ENCODE measurements around the gene LENEP.

LENEP gene

DNA sequence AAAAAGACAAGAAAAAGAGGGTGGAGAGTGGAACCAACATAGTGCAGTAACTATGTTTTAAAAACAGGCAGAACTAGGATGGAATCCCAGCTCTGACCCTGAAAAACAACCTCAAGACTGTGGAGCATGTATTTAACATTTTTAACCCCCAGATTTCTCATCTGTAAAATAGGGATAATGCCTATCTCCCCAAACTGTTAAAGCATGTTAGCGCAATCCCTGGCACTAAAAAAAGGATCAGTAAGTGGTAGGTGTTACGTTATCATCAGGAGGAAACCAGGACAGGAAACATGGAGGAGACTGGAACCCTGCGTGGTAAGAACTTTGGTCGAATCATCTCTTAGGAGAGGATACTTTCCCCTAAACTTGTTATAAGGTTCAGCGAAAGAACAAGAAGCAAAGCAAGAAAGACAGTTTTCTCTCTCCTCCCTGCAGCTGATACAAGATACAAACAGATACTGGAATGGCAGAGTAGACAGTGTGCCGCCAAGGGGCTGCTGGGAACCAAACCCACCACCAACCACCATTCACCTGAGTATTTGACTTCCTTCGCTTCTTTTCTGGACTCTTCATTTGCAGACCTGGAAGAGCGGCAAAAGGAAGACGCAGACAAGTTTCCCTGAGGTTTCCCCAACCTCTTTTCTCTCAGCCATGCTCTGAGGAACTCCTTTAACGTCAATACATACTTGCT, 32.8 kb upstream of the LENEP start:
- DNase-seq, result no peak

DNA sequence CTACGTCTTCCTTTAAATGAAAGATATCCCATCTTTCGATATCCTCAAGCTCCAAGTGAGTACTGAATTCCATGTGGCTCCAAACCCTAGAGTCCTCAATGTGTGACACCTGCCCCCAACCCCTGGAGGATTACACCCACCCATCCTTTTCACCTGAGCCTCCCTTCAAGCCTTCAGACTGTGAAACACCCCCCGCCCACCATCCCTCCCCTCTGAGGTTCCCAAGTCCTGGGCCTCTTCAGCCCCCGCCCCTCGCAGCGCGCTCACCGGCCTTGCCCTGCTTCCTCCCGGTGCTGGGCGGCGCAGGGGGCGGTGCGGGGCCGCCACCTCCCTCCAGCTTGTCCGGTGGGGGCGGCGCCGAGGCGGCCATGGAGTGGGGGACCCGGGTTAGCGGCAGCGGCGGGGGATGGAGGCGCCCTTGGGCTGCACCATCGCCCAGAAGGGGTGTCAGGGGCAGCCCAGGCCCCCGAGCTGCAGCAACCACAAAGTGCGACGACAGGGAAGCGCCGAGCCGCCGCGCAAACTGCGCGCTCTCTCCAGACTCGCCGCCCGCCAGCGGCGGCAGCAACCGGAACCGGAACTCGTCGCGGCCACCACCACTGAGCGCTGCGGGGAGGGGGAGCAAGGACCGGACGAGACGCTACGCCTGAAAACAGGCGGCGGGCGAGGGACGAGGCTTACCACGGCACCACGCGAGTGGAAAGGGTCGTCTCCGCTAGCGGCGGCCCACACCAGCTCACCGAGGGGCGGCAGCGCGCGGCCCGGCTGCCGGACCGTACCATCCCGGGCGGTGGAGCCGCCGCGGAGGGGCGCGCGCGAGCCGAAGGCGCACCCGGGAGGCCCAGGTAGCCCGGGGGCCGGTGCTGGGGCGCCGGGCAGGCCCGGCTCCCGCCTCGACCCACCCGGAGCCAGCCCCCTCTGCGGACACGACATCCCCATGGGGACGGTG, 31.9 kb upstream of the LENEP start, which contains the start of gene PYGO2:
Gene PYGO2, minus strand, starts transcription at position 576 of the 949 bp plus-strand sequence. Its CDS starts 206 bp downstream, at position 370.
- DNase-seq, result peak; percentile 77 to 95

DNA sequence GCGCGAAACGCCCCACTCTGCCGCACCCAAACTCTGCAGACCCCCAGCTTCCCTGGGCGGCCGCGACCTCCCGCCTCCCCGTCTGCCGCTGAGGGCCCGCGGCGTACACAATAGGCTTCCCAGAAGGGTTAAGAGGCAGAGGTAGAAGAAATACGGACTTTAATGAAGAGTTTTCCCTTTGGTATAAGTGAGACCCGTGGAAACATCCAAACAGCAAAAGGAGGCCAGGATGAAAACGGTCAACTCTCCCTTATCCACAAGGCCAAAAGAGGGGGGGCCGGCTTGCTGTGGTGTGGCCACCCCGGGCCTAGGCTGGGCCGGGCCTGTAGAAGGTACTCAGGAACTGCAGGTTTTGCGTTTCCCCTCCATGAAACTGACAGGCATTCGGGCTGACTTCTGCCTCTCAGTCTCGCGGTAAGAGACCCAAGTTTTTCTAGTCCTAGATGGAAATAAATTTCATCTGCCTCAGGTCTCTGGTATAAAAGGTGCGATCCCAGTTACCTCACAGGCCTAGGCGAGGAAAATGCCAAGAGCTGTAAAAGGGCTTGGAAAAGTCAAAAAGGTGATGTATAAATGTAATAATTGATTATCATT, 31.1 kb upstream of the LENEP start:
- DNase-seq, result peak in 1 of 2 experiments; percentile 27

DNA sequence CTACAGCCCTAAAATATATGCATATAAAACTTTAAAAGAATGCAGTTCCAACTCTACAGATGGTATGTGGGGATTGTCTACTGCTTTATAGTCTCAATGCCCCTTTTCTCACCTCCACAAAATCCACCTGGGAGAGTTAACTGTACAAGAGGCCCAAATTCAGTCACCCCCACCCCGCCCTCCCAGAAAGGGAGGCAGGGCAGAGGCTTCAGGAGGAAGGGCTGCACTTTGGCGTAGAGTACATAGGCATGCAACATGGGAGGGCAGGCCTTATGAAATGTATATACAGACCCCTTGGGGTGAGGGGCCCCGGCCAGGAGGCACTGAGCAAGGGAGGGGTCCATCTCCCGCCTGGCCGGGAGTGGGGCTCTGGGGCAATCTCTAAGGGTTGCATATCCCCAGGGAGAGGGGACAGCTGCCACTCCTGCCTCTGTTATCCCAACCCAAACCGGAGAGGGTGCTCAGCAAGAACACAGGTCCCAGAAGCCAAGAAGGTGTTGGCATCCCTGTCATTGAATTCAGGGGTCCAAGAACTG, 30.5 kb upstream of the LENEP start:
- no peak for DNase-seq

DNA sequence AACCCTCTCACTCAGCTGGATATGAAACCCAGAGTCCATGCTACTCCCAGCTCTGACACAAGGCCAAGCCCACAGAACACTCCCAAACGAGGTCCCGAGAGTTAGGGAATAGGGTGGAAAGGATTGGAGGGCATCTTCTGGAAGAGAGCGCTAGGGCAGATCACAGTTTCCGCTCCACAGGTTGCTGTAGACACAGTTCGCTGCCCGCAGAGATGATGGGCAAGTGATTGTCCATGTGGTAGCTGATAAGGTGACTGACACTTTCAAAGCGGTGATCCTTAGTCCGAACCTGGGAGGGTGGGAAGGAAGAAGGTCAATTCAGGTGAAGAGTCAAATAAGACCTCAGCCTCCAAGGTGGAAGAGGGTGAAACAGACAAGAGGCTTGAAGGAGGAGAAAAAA, 29.7 kb upstream of the LENEP start:
- no peak for DNase-seq

DNA sequence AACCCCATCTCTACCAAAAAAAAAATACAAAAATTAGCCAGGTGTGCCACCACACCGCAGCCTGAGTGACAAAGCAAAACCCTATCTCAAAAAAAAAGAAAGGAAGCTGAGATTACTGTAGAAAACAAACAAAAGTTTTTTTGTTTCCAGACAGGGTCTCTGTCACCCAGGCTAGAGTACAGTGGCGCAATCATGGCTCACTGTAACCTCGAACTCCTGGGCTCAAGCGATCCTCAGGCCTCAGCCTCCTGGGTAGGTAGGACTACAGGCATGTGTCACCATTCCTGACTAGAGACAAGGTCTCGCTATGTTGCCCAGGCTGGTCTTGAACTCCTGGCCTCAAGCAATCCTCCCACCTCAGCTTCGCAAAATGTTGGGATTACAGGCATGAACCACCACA, 29.0 kb upstream of the LENEP start:
- DNase-seq, result no peak

DNA sequence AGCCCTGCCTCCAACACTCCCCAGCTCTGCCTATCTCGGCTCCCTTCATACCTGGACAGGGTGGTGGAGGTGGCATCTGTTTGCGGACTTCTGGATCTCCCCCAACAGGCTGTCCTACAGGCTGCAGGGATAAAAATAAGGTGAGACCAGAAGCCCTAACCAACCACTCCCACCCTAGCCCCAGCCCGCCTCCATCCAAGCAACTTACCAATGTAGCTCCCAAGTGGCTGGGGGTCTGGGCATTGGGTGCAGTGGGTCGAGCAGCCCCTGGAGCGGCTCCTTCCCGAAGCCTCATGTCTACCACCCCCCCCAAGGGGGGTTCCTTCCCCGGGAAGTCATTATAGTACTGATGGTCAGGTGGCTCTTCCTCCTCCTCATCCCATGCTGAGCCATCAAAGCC, 27.3 kb upstream of the LENEP start:
- DNase-seq, result no peak

DNA sequence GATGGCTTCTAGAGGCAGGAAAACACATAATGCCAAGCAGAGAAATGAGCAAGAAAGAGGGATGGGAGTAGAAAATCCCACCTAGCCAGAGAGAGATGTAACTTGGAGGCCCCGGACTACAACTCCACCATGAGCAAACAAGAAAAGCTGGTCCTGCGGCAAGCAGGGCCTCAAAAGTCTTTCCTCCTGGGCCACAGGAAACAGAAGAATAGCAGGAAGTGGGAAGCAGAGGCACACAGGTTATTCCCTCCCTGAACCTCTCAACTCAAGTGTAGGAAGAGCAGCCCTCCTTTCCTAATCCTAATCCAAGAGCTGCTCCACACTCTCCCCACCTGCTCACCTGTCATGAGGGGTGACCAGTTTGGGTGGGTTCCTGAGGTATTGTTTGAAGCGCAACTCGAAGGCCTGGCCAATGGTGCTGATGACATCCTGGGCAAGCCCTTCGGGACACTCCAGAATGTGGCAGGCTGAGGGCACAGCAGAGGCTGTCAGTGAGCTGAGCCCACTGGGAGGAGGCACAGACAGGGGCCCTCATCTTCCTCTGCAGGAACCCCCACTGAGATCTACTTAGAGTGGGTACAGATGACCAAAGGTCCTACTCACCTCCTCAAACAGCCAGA, 25.9 kb upstream of the LENEP start:
- no peak for DNase-seq

DNA sequence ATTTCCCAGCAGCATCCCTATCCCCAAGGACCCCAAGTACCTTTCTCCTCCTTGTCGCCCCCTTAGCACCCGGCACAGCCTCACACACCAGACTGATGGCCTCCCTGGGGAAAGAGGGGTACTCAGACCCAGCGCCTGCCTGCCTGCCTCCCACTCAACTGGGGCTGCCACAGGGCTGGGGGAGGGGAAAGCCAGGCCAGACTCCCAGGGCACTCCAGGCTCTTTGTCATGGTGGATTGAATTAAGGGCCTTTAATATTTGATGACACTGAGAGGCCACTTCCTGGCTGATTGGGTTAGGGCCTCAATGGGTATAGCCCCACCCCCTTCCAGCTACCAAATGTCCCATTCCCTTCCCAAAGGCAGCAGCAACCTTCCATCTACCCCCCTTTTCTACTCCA, 24.7 kb upstream of the LENEP start:
- DNase-seq, result no peak

DNA sequence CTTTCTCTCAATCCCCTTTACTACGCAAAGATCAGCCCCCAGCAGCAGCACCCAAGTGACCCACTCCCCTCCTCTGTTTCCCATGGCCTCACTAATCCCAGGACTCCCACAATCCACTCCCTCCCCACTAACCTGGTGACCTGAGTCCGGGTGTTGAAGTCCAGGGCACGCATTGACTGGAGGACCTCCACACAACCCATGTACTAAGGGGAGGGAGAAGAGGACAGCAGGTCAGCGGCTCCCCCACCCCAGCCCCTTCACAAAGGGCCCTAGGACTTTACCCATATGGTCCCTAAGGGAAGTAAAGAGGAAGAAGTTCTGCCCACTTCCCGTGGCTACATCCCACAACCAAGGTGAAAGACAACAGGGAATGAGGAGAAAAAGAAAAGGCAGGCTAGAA, 24.1 kb upstream of the LENEP start:
- no peak for DNase-seq

DNA sequence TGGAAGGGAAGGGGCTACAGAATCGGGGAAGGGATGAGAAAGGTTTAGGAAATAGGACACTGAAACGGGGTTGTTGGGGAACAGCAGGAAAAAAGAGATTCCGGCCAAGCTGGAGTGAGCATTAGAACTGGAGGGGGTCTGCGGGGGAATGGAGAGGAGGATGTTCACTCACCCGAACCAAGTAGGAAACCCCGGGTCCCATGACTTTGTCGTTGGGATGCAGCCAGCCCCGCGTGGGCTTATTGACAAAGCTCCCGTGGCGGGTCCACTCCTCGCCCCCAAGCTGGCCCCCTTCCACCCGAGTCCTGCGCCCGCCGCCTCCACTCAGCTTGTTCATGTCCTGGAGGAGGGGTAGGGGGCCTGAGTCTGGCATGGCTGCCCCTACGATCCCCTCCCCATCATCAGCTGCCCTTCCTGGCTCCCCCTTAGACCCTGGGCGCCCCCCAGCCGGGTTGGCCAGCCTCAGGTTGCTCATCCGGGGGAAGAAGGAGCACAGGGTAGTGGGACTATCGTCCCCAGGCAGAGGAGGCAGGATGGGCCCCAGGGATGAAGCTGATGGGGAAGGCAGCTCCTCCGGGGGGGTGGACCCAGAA, 23.4 kb upstream of the LENEP start:
- DNase-seq, result no peak

DNA sequence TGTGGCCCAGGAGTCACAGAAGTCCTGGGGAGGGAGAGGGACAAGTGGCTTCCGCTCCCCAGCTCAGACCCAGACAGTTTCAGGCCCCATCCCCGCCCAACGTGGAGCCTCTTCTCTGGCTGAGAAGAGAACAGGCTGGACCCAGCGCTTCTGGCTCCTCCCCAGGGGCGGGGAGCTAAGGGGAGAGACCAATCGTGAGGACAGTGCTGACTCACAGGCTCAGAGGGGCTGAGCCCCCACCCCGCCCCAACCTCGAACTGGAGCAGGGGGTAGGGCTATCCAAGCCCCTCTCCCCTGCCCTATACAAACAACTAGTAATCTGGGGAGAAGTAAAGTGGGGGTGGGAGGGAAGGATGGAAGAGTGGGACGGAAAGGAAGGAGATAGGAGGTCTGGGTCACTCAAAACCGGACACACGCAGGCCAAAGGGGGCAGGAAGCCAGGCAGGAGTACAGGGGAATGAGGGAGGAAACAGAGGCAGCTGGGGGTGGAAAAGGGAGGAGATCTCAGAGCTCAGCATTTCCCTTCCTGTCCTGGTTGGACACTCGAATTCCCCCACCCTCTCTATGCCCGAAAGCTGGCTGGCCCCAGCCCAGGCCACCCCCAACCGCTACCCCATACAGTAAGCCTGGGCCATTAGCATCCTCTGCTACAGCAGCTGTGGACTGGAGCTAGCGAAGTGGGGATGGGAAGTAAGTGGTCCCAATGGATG, 22.6 kb upstream of the LENEP start, which contains the start of gene SHC1:
Gene SHC1, minus strand, starts transcription at position 117 of the 710 bp plus-strand sequence. CDS start 221 bp downstream, outside the sequence.
- DNase-seq, result peak; percentile 96 to 97

DNA sequence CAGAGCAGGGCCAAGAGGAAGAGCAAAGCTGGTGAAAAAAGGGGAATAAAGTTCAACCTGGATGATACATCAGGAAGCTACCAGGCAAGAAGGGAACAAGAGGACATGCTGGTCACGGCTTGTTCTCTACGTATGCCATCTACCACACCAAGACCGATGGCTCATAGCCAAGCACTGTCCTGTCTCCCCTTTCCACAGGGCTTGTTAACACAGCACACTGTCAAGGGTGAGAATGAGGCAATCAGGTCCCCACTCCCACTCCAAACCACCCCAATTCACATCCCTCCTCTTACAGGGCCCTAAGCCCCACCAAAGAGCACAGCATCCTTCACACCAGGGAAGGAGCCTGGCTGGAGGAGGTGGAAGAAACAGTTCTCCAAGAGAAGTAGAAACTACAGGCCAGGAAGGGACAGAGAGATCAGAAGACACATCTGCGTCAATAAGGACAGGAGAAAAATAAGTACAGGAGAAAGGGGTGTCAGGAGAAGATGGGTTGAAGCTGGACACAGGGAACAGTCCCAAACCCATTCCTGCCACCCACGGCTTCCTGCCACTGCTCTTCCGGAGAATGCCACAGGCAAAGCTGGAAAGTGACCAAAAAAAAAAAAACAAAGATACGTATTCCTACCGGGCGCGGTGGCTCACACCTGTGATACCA, 21.9 kb upstream of the LENEP start:
- DNase-seq, result peak; percentile 70 to 75

DNA sequence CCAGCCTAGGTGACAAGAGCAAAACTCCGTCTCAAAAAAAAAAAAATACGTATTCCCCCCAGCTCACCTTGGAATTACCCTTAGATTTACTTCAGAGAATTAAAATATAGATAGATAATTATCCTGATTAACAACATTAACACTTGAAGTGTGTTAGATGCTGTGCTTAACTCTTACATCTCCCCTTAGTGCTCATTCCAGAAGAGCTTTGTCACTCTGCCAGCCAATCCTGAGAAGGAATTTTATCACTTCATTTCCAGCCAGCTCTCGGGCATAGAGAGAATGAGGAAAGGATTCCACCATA, 21.2 kb upstream of the LENEP start:
- DNase-seq, result no peak

DNA sequence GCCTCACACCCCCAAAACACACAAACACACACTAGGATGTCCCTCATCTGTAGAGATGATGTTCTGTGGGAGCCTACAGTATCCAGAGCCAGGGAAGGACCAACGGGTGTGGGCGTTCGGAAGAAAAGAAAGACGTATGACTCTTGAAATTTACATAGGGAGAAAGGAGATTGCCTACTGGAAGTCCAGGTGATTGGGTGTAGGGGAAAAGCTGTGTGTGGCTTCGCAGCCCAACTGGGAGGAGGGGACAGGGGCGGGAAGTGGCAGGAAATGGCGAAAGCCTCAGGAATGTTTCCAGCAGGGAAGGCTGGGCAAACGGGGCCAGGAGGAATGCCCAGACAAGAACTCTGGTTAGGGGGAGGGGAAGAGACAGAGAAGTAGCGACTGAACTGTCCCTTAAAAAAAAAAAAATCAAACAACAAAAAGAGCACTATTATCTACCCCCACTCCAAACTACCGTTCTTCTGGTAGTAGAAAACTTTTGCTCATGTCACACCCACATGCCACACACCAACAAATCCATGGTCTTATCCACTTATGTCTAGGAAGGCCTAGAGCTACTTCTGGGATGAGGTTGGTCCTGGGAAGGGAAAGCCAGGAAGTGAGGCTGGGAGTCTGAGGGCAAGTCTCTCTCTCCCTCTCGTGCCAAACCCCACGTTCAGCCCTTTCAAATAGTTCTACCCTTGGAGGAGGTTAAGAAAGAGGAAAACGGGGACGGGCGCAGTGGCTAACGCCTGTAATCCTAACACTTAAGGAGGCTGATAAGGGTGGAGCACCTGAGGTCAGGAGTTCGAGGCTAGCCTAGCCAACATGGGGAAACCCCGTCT, 20.7 kb upstream of the LENEP start:
- peak; percentile 32 to 74 for DNase-seq

DNA sequence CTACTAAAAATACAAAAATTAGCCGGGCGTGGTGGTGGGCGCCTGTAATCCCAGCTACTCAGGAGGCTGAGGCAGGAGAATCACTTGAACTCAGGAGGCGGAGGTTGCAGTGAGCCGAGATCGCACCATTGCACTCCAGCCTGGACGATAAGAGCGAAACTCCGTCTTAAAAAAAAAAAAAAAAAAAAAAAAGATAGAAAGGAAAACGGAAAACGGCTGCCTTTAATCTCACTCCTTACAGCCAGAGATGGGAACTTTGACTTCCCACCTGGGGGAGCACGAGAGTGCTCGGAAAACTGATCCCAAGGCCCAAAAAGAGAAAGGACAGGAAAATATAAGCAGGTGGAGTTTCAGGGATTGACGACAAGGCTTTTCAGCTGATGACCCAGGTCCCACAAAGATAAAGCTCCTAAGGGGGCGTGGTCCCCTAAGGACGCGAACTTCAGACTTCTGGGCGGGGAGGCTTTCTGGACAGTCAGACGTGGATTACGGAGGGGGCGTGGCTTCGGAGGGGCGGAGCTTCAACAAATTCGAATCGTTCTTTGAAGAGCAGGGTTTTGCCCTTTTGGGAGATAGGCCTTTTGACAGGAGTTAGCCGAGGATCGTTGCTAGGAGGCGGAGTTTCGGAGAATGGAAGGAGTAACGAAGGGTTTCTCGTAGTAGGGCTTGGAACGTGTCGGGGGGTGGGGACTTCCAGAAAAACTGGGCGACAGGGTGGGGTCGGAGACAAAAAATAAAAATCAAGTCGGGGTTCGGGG, 19.9 kb upstream of the LENEP start:
- peak; percentile 95 to 99 for DNase-seq

DNA sequence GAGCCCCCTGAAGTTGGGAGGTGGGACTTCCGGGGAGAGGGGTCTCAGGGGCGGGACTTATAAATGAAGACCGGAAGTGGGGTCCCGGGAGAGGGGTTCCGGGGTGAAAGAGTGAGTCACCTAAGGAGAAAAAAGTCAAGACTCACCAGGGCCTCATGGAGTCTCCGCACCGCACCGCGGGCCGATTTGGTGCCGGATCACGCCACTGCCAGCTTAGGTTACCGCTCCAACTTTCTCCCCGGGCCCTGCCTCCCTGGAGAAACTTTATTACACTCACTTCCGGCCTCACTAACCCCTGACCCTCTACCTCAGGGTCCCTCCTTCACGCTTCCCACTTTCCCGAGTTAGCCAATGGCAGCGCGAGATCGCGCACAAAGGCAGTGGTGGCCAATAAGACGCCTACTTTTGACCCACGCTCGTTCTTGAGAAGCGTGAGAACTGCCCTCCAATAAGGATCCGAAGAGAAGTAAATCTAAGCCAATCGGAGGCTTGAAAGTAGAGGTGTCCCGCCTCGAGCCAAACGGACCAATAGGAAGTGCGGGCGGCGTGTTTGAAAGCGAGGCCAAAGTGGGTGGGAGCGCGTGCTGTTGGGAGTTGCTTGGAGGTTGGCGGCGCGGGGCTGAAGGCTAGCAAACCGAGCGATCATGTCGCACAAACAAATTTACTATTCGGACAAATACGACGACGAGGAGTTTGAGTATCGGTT, 19.1 kb upstream of the LENEP start, which contains the start of gene CKS1B:
Gene CKS1B, plus strand, starts transcription at position 580 of the 706 bp plus-strand sequence. Its CDS starts 65 bp downstream, at position 645.
- DNase-seq, result peak; percentile 100

DNA sequence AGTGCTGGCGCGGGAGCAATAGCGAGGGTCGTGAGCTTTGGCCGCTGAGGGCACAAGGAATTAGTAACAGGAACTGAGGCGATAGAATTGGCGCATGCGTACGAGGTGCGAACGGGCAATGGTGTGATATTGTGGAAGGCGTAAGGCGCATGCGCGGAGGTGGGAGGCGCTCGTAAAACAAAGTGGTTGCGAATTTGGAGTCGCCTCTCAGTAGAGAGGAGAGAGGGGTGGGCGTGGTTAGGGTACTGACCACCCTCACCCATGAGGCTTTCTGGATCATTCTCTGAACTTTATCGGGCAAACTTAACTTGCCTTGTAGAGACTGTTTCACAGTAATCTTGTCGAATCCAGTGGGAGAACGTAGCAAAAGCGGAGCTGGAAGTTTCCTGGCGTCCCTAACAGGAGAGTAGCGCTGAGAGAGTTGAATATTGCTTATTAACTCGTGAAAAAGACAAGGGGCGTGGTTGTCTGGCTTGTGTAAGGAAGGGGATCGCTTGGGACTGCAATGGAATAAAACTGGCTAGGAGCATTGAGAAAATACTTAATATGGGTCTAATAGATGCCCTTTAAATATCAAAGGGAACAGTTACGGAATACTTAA, 18.5 kb upstream of the LENEP start:
- peak; percentile 99 for DNase-seq

Measured in SHP77 (cell line).